ENCODE measurements around the gene SMARCD3.

The SMARCD3 gene

GRCh38 chr7:151248346-151249033 lies at the start of gene SMARCD3:
SMARCD3 (minus strand) TSS chr7:151248694; CDS start chr7:151248562, 132 bp downstream.
- TF ChIP-seq CTCF (conservative IDR thresholded peaks at IDR 0.05), result no peak
- TF ChIP-seq ZFX (IDR thresholded peaks at IDR 0.05), result no peak; the same call in 1 of the 2 replicates
- peak within 1 kb of the TSS; percentile 77 for H3K27ac ChIP-seq

- no peak overlapping the region for H3K27ac ChIP-seq
- TF ChIP-seq ZFX (IDR thresholded peaks at IDR 0.05), result no peak
- no peak for TF ChIP-seq CTCF (conservative IDR thresholded peaks at IDR 0.05)
Measured at GRCh38 chr7:151296202-151296992, 47.9 kb upstream of the SMARCD3 start.

GRCh38 chr7:151292850-151293249 lies 44.4 kb upstream of the SMARCD3 start:
- TF ChIP-seq ZFX (IDR thresholded peaks at IDR 0.05) (no peak), CTCF (conservative IDR thresholded peaks at IDR 0.05) (no peak)
- no peak overlapping the region for H3K27ac ChIP-seq

- H3K27ac ChIP-seq, result no peak overlapping the region
- TF ChIP-seq ZFX (IDR thresholded peaks at IDR 0.05) (no peak), CTCF (conservative IDR thresholded peaks at IDR 0.05) (no peak)
Measured at GRCh38 chr7:151291206-151291605, 42.7 kb upstream of the SMARCD3 start.

- no peak overlapping the region for H3K27ac ChIP-seq
- TF ChIP-seq CTCF (conservative IDR thresholded peaks at IDR 0.05), result no peak
- TF ChIP-seq ZFX (IDR thresholded peaks at IDR 0.05), result no peak
Measured at GRCh38 chr7:151290355-151290760, 41.9 kb upstream of the SMARCD3 start.

GRCh38 chr7:151289891-151290290 lies 41.4 kb upstream of the SMARCD3 start:
- TF ChIP-seq ZFX (IDR thresholded peaks at IDR 0.05) (no peak), CTCF (conservative IDR thresholded peaks at IDR 0.05) (no peak)
- no peak overlapping the region for H3K27ac ChIP-seq

- no peak overlapping the region for H3K27ac ChIP-seq
Measured at GRCh38 chr7:151286148-151286547, 37.7 kb upstream of the SMARCD3 start.

More at GRCh38 chr7:151286148-151286547, 37.7 kb upstream of the SMARCD3 start:
- TF ChIP-seq ZFX (IDR thresholded peaks at IDR 0.05) (no peak), CTCF (conservative IDR thresholded peaks at IDR 0.05) (no peak)

Data from C4-2B (cell line).